Panc1 (cell line): ENCODE results near the gene OR10T2. TPM values are rescaled to one million over a fixed set of nuclear protein-coding genes. Genes with fewer than 3 reads are reported as not detected.

ENCODE experiments used
- total RNA-seq: library from RNA; stranded (reverse); gene quantifications from one replicate; pipeline ENCODE4 v1.2.1, GENCODE V29; 2021; ENCODE audit not compliant: unreplicated experiment

OR10T2 gene
- total RNA-seq, 1 experiment from 2014 or later: not detected

Other genes with a start within 250 kb of the OR10T2 start
- not detected for gene CD1D, start 218.6 kb downstream of the OR10T2 start, total RNA-seq
- gene CD1A, start 145.0 kb downstream of the OR10T2 start, total RNA-seq: not detected
- gene CD1C, start 109.5 kb downstream of the OR10T2 start, total RNA-seq: not detected
- not detected for gene CD1B, start 67.9 kb downstream of the OR10T2 start, total RNA-seq
- not detected for gene CD1E, start 45.6 kb downstream of the OR10T2 start, total RNA-seq
- gene OR10K2, start 26.8 kb upstream of the OR10T2 start, total RNA-seq: not detected
- not detected for gene OR10K1, start 62.4 kb upstream of the OR10T2 start, total RNA-seq
- gene OR10R2, start 72.8 kb upstream of the OR10T2 start, total RNA-seq: not detected
- gene OR6Y1, start 154.9 kb upstream of the OR10T2 start, total RNA-seq: not detected
- not detected for gene OR6P1, start 171.1 kb upstream of the OR10T2 start, total RNA-seq
- not detected for gene OR10X1, start 180.4 kb upstream of the OR10T2 start, total RNA-seq
- gene OR10Z1, start 205.8 kb upstream of the OR10T2 start, total RNA-seq: not detected